ENCODE results near the gene PDGFC. TPM values are rescaled to one million over a fixed set of nuclear protein-coding genes. Genes with fewer than 3 reads are reported as not detected.

PDGFC gene
- total and polyA plus RNA-seq, 2 donors (not counting 3 experiments of a cell fraction or from before 2014, with no cell fraction given) = 2.7 to 5.3 TPM

GRCh38 chr4:156894234-156894633 lies 77.4 kb downstream of the PDGFC start:
- intact Hi-C loops (cut with micrococcal nuclease) = no loop called here
- no peak overlapping the region for H3K27ac ChIP-seq (ENCODE audit: insufficient read depth, low read depth, low read length)
- H4K20me1 ChIP-seq (replicated peaks; ENCODE audit: control insufficient read depth, extremely low read depth, insufficient read depth, low read length) = no peaks in the 10 kb centered on the region
- no peak overlapping the region for H3K4me3 ChIP-seq (replicated peaks in 1 of 3; ENCODE audit: insufficient read depth in 1 of 3, low read depth in 1 of 3, low read length in 3 of 3)
- no peaks in the 10 kb centered on the region for H3K9me3 ChIP-seq (replicated peaks; ENCODE audit: control insufficient read depth, insufficient read depth, low read length)
- POLR2A ChIA-PET = no interaction called here
- TF ChIP-seq POLR2AphosphoS5 (IDR thresholded peaks at IDR 0.05; ENCODE audit: insufficient read depth, low read depth, low read length) (no peak), JUN (IDR thresholded peaks at IDR 0.05; ENCODE audit: borderline replicate concordance, insufficient read depth, insufficient read length, low read depth) (no peak), MAX (IDR thresholded peaks at IDR 0.05; ENCODE audit: insufficient read depth, insufficient read length) (no peak), FOS (IDR thresholded peaks at IDR 0.05; ENCODE audit: borderline replicate concordance, insufficient read depth, low read length) (no peak), MYC (IDR thresholded peaks at IDR 0.05; ENCODE audit: low read depth, low read length) (no peak), EZH2 (IDR thresholded peaks at IDR 0.05; ENCODE audit: borderline replicate concordance, low read depth, low read length, severe bottlenecking) (no peak), POLR2A (IDR thresholded peaks at IDR 0.05; ENCODE audit: low read depth, low read length) (no peak), GATA2 (IDR thresholded peaks at IDR 0.05; ENCODE audit: insufficient read depth, insufficient read length, low read depth, low read length) (no peak), CTCF (IDR thresholded peaks at IDR 0.05; ENCODE audit: extremely low read depth in 1 of 2, insufficient read depth in 1 of 2, low read depth in 1 of 2, low read length in 2 of 2) (no peak)
- BruUV-seq (replicated peaks) = no TSS peak
- DNase-seq (ENCODE audit: low read depth, low spot score) = no peak
- CTCF ChIA-PET = no interaction called here
- peak; percentile 26 for FAIRE-seq
- no peaks in the 10 kb centered on the region for H3K36me3 ChIP-seq (ENCODE audit: control insufficient read depth in 2 of 2, extremely low read depth in 1 of 2, insufficient read depth in 2 of 2, low read length in 2 of 2)
- no peak overlapping the region for H3K4me2 ChIP-seq (ENCODE audit: insufficient read depth, low read length)
- no peaks in the 10 kb centered on the region for H3K79me2 ChIP-seq (ENCODE audit: control insufficient read depth, insufficient read depth, low read length)
- no peaks in the 10 kb centered on the region for H3K4me1 ChIP-seq (ENCODE audit: control insufficient read depth, extremely low read depth, insufficient read depth, low read length)
- dilution Hi-C loops (cut with MboI; ENCODE audit: extremely low pct_ligation_motif_present, low sequenced_read_pairs) = no loop called here
- H2AFZ ChIP-seq (ENCODE audit: low read depth, low read length) = no peak overlapping the region
- no peak overlapping the region for H3K9ac ChIP-seq (replicated peaks; ENCODE audit: extremely low read depth, insufficient read depth, low read length)
- H3K27me3 ChIP-seq (ENCODE audit: control insufficient read depth in 2 of 2, insufficient read depth in 2 of 2, low read length in 2 of 2) = no peaks in the 10 kb centered on the region
- no peaks in the 10 kb centered on the region for H3K9me1 ChIP-seq (replicated peaks; ENCODE audit: control insufficient read depth, extremely low read depth, insufficient read depth, low read length)

All from endothelial cell of umbilical vein (primary cell).